HG02852 (cell line): ENCODE results near the gene IRF2BP1.

Experiments
- ATAC-seq: cut with Tn5 transposase; IDR thresholded peaks from one replicate; pipeline ENCODE4 v1.9.1; 2021; ENCODE audit warnings: mild to moderate bottlenecking, moderate library complexity; ENCODE audit not compliant: unreplicated experiment

IRF2BP1 gene

GRCh38 chr19:45885556-45886426, at the start of gene IRF2BP1:
IRF2BP1 (minus strand) TSS chr19:45886141; CDS start chr19:45885774, 367 bp downstream.
- ATAC-seq: peak; percentile 54

DNA sequence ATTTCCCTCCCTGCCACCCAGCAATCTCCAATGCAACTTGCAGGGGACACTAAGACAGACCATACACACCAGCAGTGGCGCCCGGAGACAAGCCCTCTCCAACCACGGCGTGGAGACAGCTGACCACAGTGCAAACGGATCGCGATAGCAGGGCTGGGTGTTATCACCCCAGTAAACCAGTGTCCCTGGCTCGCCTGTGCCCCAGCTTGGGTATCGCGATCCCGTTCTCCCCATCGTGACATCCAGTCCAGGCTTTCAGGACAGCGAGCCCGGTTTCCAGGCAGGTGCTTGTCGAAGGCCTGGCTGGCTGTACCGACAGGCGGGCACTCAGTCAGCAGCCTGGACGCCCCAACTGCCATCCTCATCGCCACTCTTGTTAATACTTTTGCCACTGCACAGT, 49.3 kb upstream of the IRF2BP1 start:
- ATAC-seq: no peak

- no peak for ATAC-seq
Observed at GRCh38 chr19:45934551-45935230, 48.8 kb upstream of the IRF2BP1 start.

DNA sequence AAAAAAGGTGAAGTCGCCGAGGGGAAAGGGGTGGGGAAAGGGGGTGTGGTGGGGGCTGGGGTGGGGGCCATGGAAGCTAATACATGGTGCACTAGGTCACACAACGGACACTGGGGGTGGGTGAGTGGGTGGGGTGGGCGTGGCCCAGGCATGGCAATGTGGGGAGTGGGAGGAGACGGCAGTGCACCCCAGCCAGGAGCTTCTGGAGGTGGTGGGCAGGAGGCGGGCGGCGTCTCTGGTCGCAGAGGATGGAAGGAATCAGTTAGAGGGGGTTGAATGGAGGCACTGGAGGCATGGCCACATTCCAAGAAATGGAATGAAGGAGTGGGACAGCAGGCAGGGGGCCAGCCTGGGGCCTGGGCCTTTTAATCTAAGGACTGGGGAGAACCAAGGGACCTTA, 47.8 kb upstream of the IRF2BP1 start:
- no peak for ATAC-seq

DNA sequence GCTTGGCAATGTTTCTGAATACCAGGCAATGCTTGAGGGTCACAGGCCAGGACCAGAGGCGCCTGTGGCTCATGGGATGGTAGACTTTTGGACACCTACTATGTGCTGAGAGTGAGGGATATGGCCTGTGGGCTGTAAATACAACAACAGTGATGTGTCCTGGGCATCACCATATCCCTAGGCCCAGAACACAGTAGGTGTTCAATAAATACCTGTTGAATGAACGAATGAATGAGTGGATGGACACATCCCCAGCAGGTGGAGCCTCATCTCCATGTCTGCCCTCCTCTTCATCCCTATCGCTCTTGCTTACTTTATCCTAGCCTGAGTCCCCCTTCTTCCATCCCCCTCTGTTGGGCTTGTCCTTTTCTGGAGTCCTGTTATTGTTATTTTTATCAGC, 45.1 kb upstream of the IRF2BP1 start:
- ATAC-seq: no peak

DNA sequence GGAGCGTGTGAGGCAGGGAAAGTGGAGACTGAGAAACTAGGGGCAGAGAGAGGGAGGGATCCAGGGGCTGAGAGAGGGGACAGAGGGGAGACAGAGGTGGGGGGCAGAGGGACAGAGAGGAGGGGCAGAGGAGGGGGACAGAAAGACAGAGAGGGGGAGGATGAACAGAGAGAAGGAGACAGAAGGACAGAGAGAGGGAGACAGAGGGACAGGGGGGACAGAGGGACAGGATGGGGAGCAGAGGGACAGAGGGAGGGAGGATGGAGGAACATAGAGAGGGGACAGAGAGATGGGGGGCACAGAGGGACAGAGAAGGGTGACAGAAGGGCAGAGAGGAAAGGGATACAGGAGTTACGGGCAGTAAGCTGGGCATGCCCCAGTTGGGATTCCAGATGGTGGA, 43.3 kb upstream of the IRF2BP1 start:
- no peak for ATAC-seq

DNA sequence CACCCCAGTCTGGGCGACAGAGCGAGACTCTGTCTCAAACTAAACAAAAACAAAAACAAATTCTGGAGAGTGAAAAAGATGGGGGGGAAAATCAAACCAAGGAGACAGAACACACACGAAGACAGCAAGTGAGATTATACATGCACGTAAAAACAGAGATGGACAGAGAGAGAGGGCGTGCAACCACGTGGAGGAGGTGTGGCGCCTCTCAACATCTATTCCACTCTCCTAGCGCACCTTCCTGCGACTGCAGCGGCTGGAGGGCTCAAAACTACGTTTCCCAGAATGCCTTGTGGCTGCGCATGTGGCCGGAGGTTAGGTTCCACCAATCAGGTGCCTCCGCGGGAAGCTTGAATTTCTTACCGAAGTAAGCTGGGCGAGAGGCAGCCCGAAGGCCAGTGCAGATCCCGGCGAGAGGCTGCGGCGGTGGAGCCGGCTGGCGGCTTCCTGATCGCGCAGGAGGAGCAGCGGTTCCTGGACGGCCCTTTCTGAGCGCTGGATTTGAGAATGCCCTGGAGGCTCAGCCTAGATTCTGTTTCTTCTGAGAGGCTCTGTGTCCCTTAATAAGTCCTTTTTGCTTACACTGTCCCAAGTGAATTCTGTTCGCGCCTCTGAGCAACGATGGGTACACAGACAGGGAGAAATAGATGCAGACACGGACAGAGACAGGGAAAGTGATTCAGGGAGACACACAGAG, 41.8 kb upstream of the IRF2BP1 start:
- ATAC-seq: peak; percentile 66

DNA sequence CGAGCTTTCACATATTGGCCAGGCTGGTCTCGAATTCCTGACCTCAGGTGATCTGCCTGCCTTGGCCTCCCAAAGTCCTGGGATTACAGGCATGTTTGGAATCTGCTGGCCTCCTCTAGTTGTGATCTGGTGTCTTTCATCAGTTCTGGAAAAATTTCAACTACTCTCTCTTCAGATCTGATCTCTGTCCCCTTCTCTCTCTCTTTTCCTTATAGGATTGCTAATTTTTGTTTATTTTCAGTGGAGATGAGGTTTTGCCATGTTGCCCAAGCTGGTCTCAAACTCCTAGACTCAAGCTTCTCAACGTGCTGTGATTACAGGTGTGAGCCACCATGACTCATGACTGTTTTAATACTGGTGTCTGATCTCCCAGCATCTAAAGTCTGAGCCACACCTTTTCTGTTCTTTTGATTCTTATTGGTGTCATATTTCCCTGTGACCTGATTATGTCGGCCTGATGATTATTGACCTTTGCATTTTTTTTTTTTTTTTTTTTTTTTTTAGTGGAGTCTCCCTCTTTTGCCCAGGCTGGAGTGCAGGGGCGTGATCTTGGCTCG, 39.0 kb upstream of the IRF2BP1 start:
- ATAC-seq: no peak

GRCh38 chr19:45922281-45922680, 36.3 kb upstream of the IRF2BP1 start:
- ATAC-seq: no peak

DNA sequence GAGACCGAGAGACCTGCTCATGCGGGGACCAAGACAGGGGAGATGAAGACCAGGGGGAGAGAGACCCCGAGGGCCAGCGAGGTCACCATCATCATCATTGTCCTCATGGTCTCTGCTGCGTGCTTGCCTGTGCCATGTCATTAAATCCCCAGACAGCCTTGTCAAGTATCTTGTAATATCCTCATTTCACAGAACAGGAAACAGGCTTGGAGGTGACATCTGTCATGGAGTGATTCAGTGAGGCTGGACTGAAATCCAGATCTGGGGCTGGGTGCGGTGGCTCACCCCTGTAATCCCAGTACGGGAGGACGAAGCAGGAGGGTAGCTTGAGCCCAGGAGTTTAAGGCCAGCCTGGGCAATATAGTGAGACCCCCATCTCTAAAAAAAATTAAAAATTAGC, 34.5 kb upstream of the IRF2BP1 start:
- ATAC-seq: no peak

GRCh38 chr19:45919678-45920077, 33.7 kb upstream of the IRF2BP1 start:
- ATAC-seq: no peak

GRCh38 chr19:45918721-45919120, 32.8 kb upstream of the IRF2BP1 start:
- no peak for ATAC-seq

GRCh38 chr19:45917421-45918091, 31.6 kb upstream of the IRF2BP1 start:
- no peak for ATAC-seq

- no peak for ATAC-seq
Observed at GRCh38 chr19:45913874-45914830, 28.2 kb upstream of the IRF2BP1 start, which contains the start of gene NANOS2. NANOS2 (minus strand) TSS chr19:45914778; CDS start chr19:45914693, 85 bp downstream.

- no peak for ATAC-seq
Observed at GRCh38 chr19:45911291-45911690, 25.4 kb upstream of the IRF2BP1 start.

DNA sequence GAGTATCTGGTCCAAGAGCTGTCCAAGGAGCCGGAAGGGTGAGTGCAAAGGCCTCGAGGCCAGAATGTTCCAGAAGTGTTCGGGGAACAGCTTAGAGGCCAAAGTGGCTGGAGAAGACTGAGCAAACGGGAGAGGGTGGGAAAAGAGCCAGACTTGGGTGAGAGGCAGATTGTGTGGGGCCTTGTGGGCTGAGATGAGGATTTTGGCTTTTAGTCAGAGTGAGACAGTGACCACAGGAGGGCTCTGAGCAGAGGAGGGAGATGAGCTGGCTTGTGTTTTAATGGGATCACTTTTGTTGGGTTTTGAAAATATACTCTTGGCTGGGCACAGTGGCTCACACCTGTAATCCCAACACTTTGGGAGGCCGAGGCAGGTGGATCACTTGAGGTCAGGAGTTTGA, 23.0 kb upstream of the IRF2BP1 start:
- ATAC-seq: no peak

GRCh38 chr19:45906221-45906620, 20.3 kb upstream of the IRF2BP1 start:
- no peak for ATAC-seq

DNA sequence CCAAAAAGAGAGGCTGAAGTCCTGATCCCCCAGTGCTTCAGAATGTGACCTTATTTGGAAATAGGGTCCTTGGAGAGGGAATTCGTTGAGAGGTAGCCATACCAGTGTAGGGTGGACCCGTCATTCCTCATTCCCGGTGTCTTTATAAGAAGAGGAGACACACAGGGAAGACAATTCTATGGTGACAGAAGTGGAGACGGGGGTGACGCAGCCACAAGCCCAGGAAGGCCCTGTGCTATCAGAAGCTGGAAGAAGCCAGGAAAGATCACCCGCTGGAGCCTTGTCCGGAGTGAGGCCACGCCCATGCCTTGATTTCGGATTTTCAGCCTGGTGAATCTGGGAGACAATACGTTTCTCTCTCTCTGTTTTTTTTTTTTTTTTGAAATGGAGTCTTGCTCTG, 19.1 kb upstream of the IRF2BP1 start:
- ATAC-seq: no peak
